Panc1 (cell line): ENCODE data around the gene NUDT16.

Experiments
- POLR2AphosphoS5 ChIP-seq: IDR thresholded peaks from 2 replicates; pipeline ENCODE4 v1.6.1; 2012; ENCODE audit warnings: mild to moderate bottlenecking, low read depth, low read length, moderate library complexity
- SIN3A ChIP-seq: IDR thresholded peaks from 2 replicates; pipeline ENCODE4 v1.6.1; 2012; ENCODE audit warnings: low read depth, mild to moderate bottlenecking, low read length, moderate library complexity, borderline replicate concordance; ENCODE audit not compliant: insufficient read depth
- TF ChIP-seq, protein P1 (sequence below): fragments of 450-650 bp; IDR thresholded peaks from 2 replicates; pipeline ENCODE4 v1.5.1; 2017; ENCODE audit warnings: mild to moderate bottlenecking
- TF ChIP-seq, protein P2 (sequence below), 2 experiments: IDR thresholded peaks; 2 replicates each; pipeline ENCODE4 v1.6.1; 2011 to 2012; ENCODE audit warnings: low read depth in 2 of 2, control low read depth in 1 of 2, low read length in 1 of 2, mild to moderate bottlenecking in 1 of 2, moderate library complexity in 1 of 2; ENCODE audit not compliant: insufficient read depth in 1 of 2

DNA sequence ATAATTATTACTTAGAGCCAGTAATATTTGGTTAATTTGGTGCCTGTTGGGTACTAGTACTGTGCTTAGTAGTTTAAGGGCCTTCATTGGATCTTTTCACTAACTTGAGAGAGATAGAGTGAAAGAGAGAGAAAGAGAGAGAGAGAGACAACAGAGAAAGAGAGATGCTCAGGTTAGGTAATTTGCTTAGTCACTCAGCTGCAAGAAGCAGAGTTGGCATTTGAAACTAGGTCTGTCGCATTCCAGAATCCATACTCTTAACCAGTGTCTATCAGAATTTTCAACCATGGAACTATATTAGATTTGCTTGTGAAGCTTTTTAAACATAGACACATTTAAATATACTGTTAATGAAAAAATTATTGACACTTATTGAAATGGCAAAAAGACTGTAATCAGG, 31.1 kb upstream of the NUDT16 start:
- TF ChIP-seq, protein P1, sequence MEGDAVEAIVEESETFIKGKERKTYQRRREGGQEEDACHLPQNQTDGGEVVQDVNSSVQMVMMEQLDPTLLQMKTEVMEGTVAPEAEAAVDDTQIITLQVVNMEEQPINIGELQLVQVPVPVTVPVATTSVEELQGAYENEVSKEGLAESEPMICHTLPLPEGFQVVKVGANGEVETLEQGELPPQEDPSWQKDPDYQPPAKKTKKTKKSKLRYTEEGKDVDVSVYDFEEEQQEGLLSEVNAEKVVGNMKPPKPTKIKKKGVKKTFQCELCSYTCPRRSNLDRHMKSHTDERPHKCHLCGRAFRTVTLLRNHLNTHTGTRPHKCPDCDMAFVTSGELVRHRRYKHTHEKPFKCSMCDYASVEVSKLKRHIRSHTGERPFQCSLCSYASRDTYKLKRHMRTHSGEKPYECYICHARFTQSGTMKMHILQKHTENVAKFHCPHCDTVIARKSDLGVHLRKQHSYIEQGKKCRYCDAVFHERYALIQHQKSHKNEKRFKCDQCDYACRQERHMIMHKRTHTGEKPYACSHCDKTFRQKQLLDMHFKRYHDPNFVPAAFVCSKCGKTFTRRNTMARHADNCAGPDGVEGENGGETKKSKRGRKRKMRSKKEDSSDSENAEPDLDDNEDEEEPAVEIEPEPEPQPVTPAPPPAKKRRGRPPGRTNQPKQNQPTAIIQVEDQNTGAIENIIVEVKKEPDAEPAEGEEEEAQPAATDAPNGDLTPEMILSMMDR: no peak
- TF ChIP-seq, protein P2, sequence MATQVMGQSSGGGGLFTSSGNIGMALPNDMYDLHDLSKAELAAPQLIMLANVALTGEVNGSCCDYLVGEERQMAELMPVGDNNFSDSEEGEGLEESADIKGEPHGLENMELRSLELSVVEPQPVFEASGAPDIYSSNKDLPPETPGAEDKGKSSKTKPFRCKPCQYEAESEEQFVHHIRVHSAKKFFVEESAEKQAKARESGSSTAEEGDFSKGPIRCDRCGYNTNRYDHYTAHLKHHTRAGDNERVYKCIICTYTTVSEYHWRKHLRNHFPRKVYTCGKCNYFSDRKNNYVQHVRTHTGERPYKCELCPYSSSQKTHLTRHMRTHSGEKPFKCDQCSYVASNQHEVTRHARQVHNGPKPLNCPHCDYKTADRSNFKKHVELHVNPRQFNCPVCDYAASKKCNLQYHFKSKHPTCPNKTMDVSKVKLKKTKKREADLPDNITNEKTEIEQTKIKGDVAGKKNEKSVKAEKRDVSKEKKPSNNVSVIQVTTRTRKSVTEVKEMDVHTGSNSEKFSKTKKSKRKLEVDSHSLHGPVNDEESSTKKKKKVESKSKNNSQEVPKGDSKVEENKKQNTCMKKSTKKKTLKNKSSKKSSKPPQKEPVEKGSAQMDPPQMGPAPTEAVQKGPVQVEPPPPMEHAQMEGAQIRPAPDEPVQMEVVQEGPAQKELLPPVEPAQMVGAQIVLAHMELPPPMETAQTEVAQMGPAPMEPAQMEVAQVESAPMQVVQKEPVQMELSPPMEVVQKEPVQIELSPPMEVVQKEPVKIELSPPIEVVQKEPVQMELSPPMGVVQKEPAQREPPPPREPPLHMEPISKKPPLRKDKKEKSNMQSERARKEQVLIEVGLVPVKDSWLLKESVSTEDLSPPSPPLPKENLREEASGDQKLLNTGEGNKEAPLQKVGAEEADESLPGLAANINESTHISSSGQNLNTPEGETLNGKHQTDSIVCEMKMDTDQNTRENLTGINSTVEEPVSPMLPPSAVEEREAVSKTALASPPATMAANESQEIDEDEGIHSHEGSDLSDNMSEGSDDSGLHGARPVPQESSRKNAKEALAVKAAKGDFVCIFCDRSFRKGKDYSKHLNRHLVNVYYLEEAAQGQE (IDR thresholded peaks at IDR 0.05; ENCODE audit: insufficient read depth in 1 of 2, low read depth in 2 of 2, low read length in 1 of 2): no peak
- TF ChIP-seq POLR2AphosphoS5: no peak
- TF ChIP-seq SIN3A: no peak
